ENCODE data around the gene HIVEP3. TPM values are rescaled to one million over a fixed set of nuclear protein-coding genes. Genes with fewer than 3 reads are reported as not detected.

HIVEP3 gene
- total RNA-seq, 2 donors from 2014 or later, result 8.0 to 27.6 TPM

- H3K4me1 Mint-ChIP-seq, result peaks cover 5% of the 10 kb centered on the region
- ATAC-seq (replicated peaks), result no peak
- no peaks in the 10 kb centered on the region for H3K36me3 Mint-ChIP-seq (ENCODE audit: low read depth)
- H3K27ac Mint-ChIP-seq, result no peak overlapping the region
- H3K27me3 Mint-ChIP-seq, result peaks cover 12% of the 10 kb centered on the region
- H3K9me3 Mint-ChIP-seq, result no peaks in the 10 kb centered on the region
- H3K4me3 Mint-ChIP-seq, result no peak overlapping the region
Measured at GRCh38 chr1:41499591-41499990, 419.1 kb downstream of the HIVEP3 start.

GRCh38 chr1:41498804-41499203 is 419.9 kb downstream of the HIVEP3 start:
- H3K4me3 Mint-ChIP-seq, result no peak overlapping the region
- H3K9me3 Mint-ChIP-seq, result no peaks in the 10 kb centered on the region
- ATAC-seq (replicated peaks), result no peak
- H3K4me1 Mint-ChIP-seq, result no peaks in the 10 kb centered on the region
- peaks cover 14% of the 10 kb centered on the region for H3K27me3 Mint-ChIP-seq
- no peak overlapping the region for H3K27ac Mint-ChIP-seq
- no peaks in the 10 kb centered on the region for H3K36me3 Mint-ChIP-seq (ENCODE audit: low read depth)

- Mint-ChIP-seq H3K36me3 (ENCODE audit: low read depth) (no peaks in the 10 kb centered on the region), H3K4me3 (no peak overlapping the region), H3K4me1 (no peaks in the 10 kb centered on the region), H3K27ac (no peak overlapping the region), H3K9me3 (no peaks in the 10 kb centered on the region), H3K27me3 (peaks cover 14% of the 10 kb centered on the region)
- no peak for ATAC-seq (replicated peaks)
Measured at GRCh38 chr1:41498391-41498790, 420.3 kb downstream of the HIVEP3 start.

GRCh38 chr1:41497461-41498030 is 421.2 kb downstream of the HIVEP3 start:
- Mint-ChIP-seq H3K27ac (no peak overlapping the region), H3K27me3 (peaks cover 14% of the 10 kb centered on the region), H3K4me3 (peak overlapping the region; percentile 27), H3K4me1 (no peaks in the 10 kb centered on the region), H3K36me3 (ENCODE audit: low read depth) (no peaks in the 10 kb centered on the region), H3K9me3 (no peaks in the 10 kb centered on the region)
- no peak for ATAC-seq (replicated peaks)

- no peak for ATAC-seq (replicated peaks)
- H3K4me1 Mint-ChIP-seq, result no peaks in the 10 kb centered on the region
- H3K9me3 Mint-ChIP-seq, result no peaks in the 10 kb centered on the region
- H3K4me3 Mint-ChIP-seq, result peak overlapping the region; percentile 27
- H3K36me3 Mint-ChIP-seq (ENCODE audit: low read depth), result no peaks in the 10 kb centered on the region
- H3K27ac Mint-ChIP-seq, result no peak overlapping the region
- H3K27me3 Mint-ChIP-seq, result peaks cover 14% of the 10 kb centered on the region
Measured at GRCh38 chr1:41497056-41497440, 421.7 kb downstream of the HIVEP3 start.

GRCh38 chr1:41496080-41497055 is 422.4 kb downstream of the HIVEP3 start:
- Mint-ChIP-seq H3K4me1 (no peaks in the 10 kb centered on the region), H3K27ac (no peak overlapping the region), H3K36me3 (ENCODE audit: low read depth) (no peaks in the 10 kb centered on the region), H3K4me3 (peak overlapping the region; percentile 52), H3K9me3 (no peaks in the 10 kb centered on the region), H3K27me3 (peaks cover 14% of the 10 kb centered on the region)
- ATAC-seq (replicated peaks), result peak; percentile 90

GRCh38 chr1:41495210-41495948 is 423.3 kb downstream of the HIVEP3 start:
- ATAC-seq (replicated peaks), result no peak
- no peaks in the 10 kb centered on the region for H3K36me3 Mint-ChIP-seq (ENCODE audit: low read depth)
- H3K4me1 Mint-ChIP-seq, result no peaks in the 10 kb centered on the region
- no peaks in the 10 kb centered on the region for H3K9me3 Mint-ChIP-seq
- H3K27me3 Mint-ChIP-seq, result peaks cover 14% of the 10 kb centered on the region
- H3K27ac Mint-ChIP-seq, result no peak overlapping the region
- H3K4me3 Mint-ChIP-seq, result peak overlapping the region; percentile 52

GRCh38 chr1:41494351-41495209 is 424.1 kb downstream of the HIVEP3 start:
- Mint-ChIP-seq H3K36me3 (ENCODE audit: low read depth) (no peaks in the 10 kb centered on the region), H3K9me3 (peaks cover 1% of the 10 kb centered on the region), H3K27ac (no peak overlapping the region), H3K4me1 (peaks cover under 1% of the 10 kb centered on the region), H3K27me3 (peaks cover 18% of the 10 kb centered on the region), H3K4me3 (no peak overlapping the region)
- no peak for ATAC-seq (replicated peaks)

GRCh38 chr1:41493626-41494350 is 424.9 kb downstream of the HIVEP3 start:
- H3K27me3 Mint-ChIP-seq, result peaks cover 23% of the 10 kb centered on the region
- H3K27ac Mint-ChIP-seq, result no peak overlapping the region
- H3K36me3 Mint-ChIP-seq (ENCODE audit: low read depth), result no peaks in the 10 kb centered on the region
- peaks cover 5% of the 10 kb centered on the region for H3K9me3 Mint-ChIP-seq
- ATAC-seq (replicated peaks), result no peak
- H3K4me1 Mint-ChIP-seq, result peaks cover 5% of the 10 kb centered on the region
- no peak overlapping the region for H3K4me3 Mint-ChIP-seq

- H3K4me3 Mint-ChIP-seq, result no peak overlapping the region
- H3K27me3 Mint-ChIP-seq, result peaks cover 23% of the 10 kb centered on the region
- ATAC-seq (replicated peaks), result peak; percentile 63
- peak overlapping the region; percentile 41 for H3K27ac Mint-ChIP-seq
- peaks cover 5% of the 10 kb centered on the region for H3K4me1 Mint-ChIP-seq
- no peaks in the 10 kb centered on the region for H3K36me3 Mint-ChIP-seq (ENCODE audit: low read depth)
- peaks cover 5% of the 10 kb centered on the region for H3K9me3 Mint-ChIP-seq
Measured at GRCh38 chr1:41493117-41493536, 425.6 kb downstream of the HIVEP3 start.

- Mint-ChIP-seq H3K9me3 (peaks cover 5% of the 10 kb centered on the region), H3K27ac (peak overlapping the region; percentile 41), H3K4me3 (no peak overlapping the region), H3K36me3 (ENCODE audit: low read depth) (no peaks in the 10 kb centered on the region), H3K27me3 (peaks cover 23% of the 10 kb centered on the region), H3K4me1 (peaks cover 5% of the 10 kb centered on the region)
- no peak for ATAC-seq (replicated peaks)
Measured at GRCh38 chr1:41492341-41492848, 426.3 kb downstream of the HIVEP3 start.

GRCh38 chr1:41490911-41491310 is 427.8 kb downstream of the HIVEP3 start:
- H3K27ac Mint-ChIP-seq, result no peak overlapping the region
- no peak for ATAC-seq (replicated peaks)
- H3K27me3 Mint-ChIP-seq, result peaks cover 31% of the 10 kb centered on the region
- H3K36me3 Mint-ChIP-seq (ENCODE audit: low read depth), result no peaks in the 10 kb centered on the region
- peaks cover 16% of the 10 kb centered on the region for H3K4me1 Mint-ChIP-seq
- H3K4me3 Mint-ChIP-seq, result no peak overlapping the region
- peaks cover 5% of the 10 kb centered on the region for H3K9me3 Mint-ChIP-seq

GRCh38 chr1:41489561-41489960 is 429.2 kb downstream of the HIVEP3 start:
- Mint-ChIP-seq H3K4me3 (no peak overlapping the region), H3K4me1 (peaks cover 16% of the 10 kb centered on the region), H3K36me3 (ENCODE audit: low read depth) (no peaks in the 10 kb centered on the region), H3K27ac (no peak overlapping the region), H3K9me3 (peaks cover 5% of the 10 kb centered on the region), H3K27me3 (peaks cover 19% of the 10 kb centered on the region)
- ATAC-seq (replicated peaks), result no peak
